RWPE2 (cell line): ENCODE results near the gene THSD8.

ENCODE experiments used
- ATAC-seq: fragments of 200-7000 bp; cut with Tn5 transposase; 3 replicates; pipeline ENCODE4 v1.9.1; 2021; ENCODE audit warnings: low read depth
- DNase-seq: peaks from one replicate; pipeline ENCODE4 v3.0.0-alpha.2; 2020; ENCODE audit warnings: low spot score
- H3K27ac ChIP-seq: fragments of 450-650 bp; 2 replicates; pipeline ENCODE4 v1.5.1; 2017; ENCODE audit warnings: mild to moderate bottlenecking; ENCODE audit not compliant: poor library complexity, severe bottlenecking
- H3K27me3 ChIP-seq: fragments of 250-450 bp; sonication (Bioruptor Pico); 2 replicates; pipeline ENCODE4 v1.5.1; 2021; ENCODE audit warnings: mild to moderate bottlenecking, moderate library complexity; ENCODE audit not compliant: insufficient read depth, poor library complexity, severe bottlenecking
- H3K36me3 ChIP-seq: fragments of 250-450 bp; sonication (Bioruptor Pico); 2 replicates; pipeline ENCODE4 v1.5.1; 2020; ENCODE audit warnings: low read depth, mild to moderate bottlenecking, moderate library complexity
- H3K4me1 ChIP-seq: fragments of 250-450 bp; sonication (Bioruptor Pico); 2 replicates; pipeline ENCODE4 v1.5.1; 2021; ENCODE audit warnings: mild to moderate bottlenecking, moderate library complexity; ENCODE audit not compliant: insufficient read depth, poor library complexity, severe bottlenecking
- H3K4me3 ChIP-seq: fragments of 250-450 bp; sonication (Bioruptor Pico); 2 replicates; pipeline ENCODE4 v1.5.1; 2021; ENCODE audit warnings: mild to moderate bottlenecking, moderate library complexity; ENCODE audit not compliant: severe bottlenecking
- H3K9me3 ChIP-seq: fragments of 250-450 bp; sonication (Bioruptor Pico); 2 replicates; pipeline ENCODE4 v1.5.1; 2021; ENCODE audit warnings: mild to moderate bottlenecking, moderate library complexity; ENCODE audit not compliant: severe bottlenecking
- TF ChIP-seq, protein P1 (sequence below): fragments of 450-650 bp; IDR thresholded peaks from one replicate; pipeline ENCODE4 v1.5.1; 2017; ENCODE audit warnings: mild to moderate bottlenecking, moderate library complexity; ENCODE audit not compliant: poor library complexity, severe bottlenecking

Gene THSD8

DNA sequence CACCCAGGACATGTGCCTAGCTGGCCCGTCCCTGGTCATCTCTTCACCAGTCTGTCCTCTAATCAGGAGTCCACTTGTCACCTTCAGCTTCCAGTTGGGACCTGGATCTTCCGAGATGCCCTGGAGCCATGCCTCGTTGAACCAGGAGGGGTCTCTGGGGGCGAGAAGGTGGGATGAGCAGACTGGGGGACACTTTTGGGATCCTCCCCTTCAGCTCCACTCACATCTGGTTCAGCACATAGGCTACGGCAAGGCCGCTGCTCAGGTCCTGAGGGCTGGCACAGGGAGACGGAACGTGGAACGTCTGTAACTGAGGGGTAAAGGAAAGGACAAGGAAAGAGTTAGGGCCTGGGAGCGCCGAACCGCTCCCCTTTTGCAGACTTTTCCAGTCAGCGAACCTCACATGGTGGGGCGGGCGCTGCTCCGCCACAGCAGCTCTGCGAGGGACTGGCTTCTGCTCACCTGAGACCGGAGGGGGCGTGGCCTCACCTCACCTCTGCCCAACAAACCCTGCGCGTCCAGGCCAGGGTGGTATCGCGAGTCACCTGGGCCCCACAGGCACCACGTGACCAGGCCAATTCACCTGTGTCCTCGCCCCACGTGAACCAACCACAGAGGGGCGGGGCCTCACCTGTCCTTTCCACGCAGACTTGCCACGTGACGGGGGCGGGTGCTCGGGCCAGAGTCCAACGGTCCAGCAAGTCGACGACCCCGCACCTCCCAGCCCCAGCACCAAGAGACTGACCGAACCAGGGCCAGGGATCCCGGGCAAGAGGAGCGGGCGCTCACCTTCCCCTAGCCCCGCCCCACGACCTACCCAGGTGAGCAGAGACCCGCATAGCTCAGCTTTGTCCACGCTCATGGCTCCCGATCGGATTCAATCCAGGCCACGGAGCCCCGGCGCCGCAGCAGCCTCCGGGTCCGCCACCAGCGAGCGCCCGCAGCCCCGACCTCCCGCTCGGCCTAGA lies 27.0 kb upstream of the THSD8 start, which contains the start of gene HOOK2:
Gene HOOK2 (minus strand): TSS at position 965 of the 968 bp plus-strand sequence. CDS start 103 bp downstream, at position 862.
- H3K27ac ChIP-seq, result peak within 1 kb of the TSS; percentile 92
- H3K4me3 ChIP-seq, result peak within 1 kb of the TSS; percentile 85
- H3K36me3 ChIP-seq, result peaks cover 19% of the 10 kb centered on the region
- no peaks in the 10 kb centered on the region for H3K9me3 ChIP-seq
- no peaks in the 10 kb centered on the region for H3K27me3 ChIP-seq
- peak; percentile 65 for ATAC-seq
- TF ChIP-seq, protein P1, sequence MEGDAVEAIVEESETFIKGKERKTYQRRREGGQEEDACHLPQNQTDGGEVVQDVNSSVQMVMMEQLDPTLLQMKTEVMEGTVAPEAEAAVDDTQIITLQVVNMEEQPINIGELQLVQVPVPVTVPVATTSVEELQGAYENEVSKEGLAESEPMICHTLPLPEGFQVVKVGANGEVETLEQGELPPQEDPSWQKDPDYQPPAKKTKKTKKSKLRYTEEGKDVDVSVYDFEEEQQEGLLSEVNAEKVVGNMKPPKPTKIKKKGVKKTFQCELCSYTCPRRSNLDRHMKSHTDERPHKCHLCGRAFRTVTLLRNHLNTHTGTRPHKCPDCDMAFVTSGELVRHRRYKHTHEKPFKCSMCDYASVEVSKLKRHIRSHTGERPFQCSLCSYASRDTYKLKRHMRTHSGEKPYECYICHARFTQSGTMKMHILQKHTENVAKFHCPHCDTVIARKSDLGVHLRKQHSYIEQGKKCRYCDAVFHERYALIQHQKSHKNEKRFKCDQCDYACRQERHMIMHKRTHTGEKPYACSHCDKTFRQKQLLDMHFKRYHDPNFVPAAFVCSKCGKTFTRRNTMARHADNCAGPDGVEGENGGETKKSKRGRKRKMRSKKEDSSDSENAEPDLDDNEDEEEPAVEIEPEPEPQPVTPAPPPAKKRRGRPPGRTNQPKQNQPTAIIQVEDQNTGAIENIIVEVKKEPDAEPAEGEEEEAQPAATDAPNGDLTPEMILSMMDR, result no peak
- DNase-seq, result peak; percentile 99
- peaks cover 7% of the 10 kb centered on the region for H3K4me1 ChIP-seq

DNA sequence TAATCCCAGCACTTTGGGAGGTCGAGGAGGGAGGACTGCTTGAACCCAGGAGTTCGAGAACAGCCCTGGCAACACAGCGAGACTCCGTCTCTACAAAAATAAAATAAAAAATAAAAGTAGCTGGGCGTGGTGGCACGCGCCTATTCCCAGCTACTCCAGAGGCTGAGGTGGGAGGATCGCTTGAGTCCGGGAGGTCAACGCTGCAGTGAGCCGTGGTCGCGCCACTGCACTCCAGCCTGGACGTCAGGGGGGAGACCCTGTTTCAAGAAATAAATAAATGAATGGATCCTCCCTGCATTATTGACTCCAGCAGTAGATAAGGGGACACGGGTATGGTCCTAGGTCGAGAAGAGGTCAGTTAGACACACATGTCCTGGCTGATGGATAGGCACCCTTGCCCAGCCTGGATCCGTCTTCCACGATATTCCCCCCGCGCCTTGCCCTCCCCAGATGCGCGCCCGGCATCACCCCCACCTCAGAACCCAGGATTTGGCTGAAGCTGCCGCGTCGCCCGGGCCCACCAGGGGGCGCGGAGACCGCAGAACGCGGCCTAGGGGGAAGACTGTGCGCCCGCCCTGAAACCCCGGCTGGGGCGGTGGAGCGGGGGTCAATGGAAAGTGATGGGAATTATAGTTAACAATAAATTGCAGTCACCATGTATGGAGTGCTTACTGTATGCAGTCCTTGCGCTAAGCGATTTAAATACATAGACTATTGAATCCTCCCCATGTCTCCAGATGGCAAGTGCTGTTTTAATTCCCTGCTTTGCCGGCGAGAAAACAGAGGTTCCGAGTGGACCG lies 24.5 kb upstream of the THSD8 start:
- TF ChIP-seq, protein P1, result peak; percentile 96
- DNase-seq, result no peak
- Histone ChIP-seq H3K4me3 (peak overlapping the region; percentile 43), H3K36me3 (peaks cover 13% of the 10 kb centered on the region), H3K27ac (peak overlapping the region; percentile 92), H3K9me3 (no peaks in the 10 kb centered on the region), H3K4me1 (peaks cover 7% of the 10 kb centered on the region), H3K27me3 (no peaks in the 10 kb centered on the region)
- ATAC-seq, result peak; percentile 38

DNA sequence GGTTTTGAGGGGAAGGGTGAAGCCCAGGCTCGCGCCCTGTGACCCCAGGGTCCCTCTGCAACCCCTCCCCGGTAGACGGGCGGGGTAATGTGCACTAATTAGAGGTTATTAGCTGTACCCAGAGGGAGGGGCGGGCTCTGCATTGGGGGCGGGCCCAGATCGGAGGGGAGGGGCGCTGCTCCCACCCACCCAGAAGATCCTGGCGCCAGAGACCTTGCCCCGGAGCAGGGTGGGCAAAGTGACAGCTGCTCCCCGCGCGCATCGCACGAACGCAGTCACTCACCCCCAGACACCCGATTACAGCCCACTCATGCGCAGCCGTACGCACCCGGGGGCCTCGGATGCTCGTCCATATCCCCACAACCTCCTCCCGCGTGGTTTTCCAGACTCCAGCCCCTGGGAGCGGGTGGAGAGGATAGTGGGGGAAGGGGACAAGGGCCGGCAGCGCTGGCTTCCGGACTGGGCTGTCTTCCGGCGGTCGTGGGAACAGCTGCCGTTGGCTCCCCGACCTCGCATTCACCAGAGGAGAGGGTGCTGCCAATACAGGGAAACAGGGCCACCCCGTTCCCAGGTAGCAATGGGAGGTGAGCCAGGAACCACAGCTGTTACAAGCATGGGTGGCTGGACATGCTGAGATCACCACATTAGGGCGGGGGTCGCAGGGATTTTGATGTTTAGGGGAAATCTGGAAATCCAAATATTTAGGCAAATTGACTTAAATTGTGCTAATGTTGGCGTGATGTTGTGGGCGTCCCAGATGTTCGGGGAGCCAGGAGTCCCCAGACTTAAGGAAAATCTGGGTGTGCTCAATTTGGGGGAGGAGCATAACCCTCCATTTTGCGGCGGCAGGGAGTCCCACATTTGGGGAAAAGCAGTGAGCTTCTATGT lies 23.6 kb upstream of the THSD8 start:
- TF ChIP-seq, protein P1, result no peak
- peaks cover 13% of the 10 kb centered on the region for H3K36me3 ChIP-seq
- no peak for DNase-seq
- H3K27ac ChIP-seq, result peak overlapping the region; percentile 92
- peak overlapping the region; percentile 43 for H3K4me3 ChIP-seq
- no peaks in the 10 kb centered on the region for H3K27me3 ChIP-seq
- peak; percentile 42 for ATAC-seq
- H3K4me1 ChIP-seq, result peaks cover 10% of the 10 kb centered on the region
- no peaks in the 10 kb centered on the region for H3K9me3 ChIP-seq

DNA sequence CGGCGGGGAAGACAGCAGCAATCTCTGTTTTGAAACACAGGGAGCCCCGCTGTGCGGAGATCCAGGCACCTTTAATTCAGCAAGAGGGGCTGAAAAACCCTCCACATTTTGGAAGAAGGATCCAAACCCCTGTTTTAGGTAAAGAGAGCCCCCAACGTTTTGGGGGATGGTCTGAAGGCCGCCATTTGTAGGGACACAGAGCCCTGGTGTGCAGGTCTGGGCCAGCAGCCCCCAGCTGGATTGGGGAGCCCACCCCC lies 23.0 kb upstream of the THSD8 start:
- no peaks in the 10 kb centered on the region for H3K9me3 ChIP-seq
- TF ChIP-seq, protein P1, result no peak
- peak overlapping the region; percentile 92 for H3K27ac ChIP-seq
- peaks cover 10% of the 10 kb centered on the region for H3K36me3 ChIP-seq
- no peaks in the 10 kb centered on the region for H3K27me3 ChIP-seq
- ATAC-seq (no peak), DNase-seq (no peak)
- H3K4me1 ChIP-seq, result peaks cover 14% of the 10 kb centered on the region
- peak overlapping the region; percentile 43 for H3K4me3 ChIP-seq
